ENCODE measurements around the gene DOK7.

The DOK7 gene

GRCh38 chr4:3427706-3428446, 35.2 kb upstream of the DOK7 start:
- no peak for FAIRE-seq

- FAIRE-seq, result no peak
Observed at GRCh38 chr4:3429651-3430050, 33.5 kb upstream of the DOK7 start.

- FAIRE-seq, result no peak
Observed at GRCh38 chr4:3430524-3430923, 32.6 kb upstream of the DOK7 start.

- FAIRE-seq, result no peak
Observed at GRCh38 chr4:3431446-3431993, 31.6 kb upstream of the DOK7 start.

GRCh38 chr4:3432381-3432790, 30.7 kb upstream of the DOK7 start:
- no peak for FAIRE-seq

GRCh38 chr4:3433138-3433869, 29.8 kb upstream of the DOK7 start:
- no peak for FAIRE-seq

GRCh38 chr4:3434881-3435685, 28.0 kb upstream of the DOK7 start:
- FAIRE-seq, result no peak

GRCh38 chr4:3435686-3435956, 27.5 kb upstream of the DOK7 start:
- no peak for FAIRE-seq

- no peak for FAIRE-seq
Observed at GRCh38 chr4:3436048-3436797, 26.9 kb upstream of the DOK7 start.

GRCh38 chr4:3436798-3437581, 26.1 kb upstream of the DOK7 start:
- FAIRE-seq, result no peak

- no peak for FAIRE-seq
Observed at GRCh38 chr4:3437582-3437936, 25.5 kb upstream of the DOK7 start.

- no peak for FAIRE-seq
Observed at GRCh38 chr4:3437998-3438846, 24.9 kb upstream of the DOK7 start.

- FAIRE-seq, result no peak
Observed at GRCh38 chr4:3438847-3439180, 24.3 kb upstream of the DOK7 start.

GRCh38 chr4:3439391-3439790, 23.7 kb upstream of the DOK7 start:
- FAIRE-seq, result no peak

GRCh38 chr4:3440011-3440410, 23.1 kb upstream of the DOK7 start:
- no peak for FAIRE-seq

GRCh38 chr4:3440979-3441500, 22.1 kb upstream of the DOK7 start:
- FAIRE-seq, result no peak

- no peak for FAIRE-seq
Observed at GRCh38 chr4:3441501-3442459, 21.3 kb upstream of the DOK7 start, which contains the start of gene HGFAC. HGFAC (plus strand) TSS chr4:3441968; CDS start chr4:3442002, 34 bp downstream.

- FAIRE-seq, result no peak
Observed at GRCh38 chr4:3442460-3442958, 20.6 kb upstream of the DOK7 start.

GRCh38 chr4:3442959-3443749, 20.0 kb upstream of the DOK7 start:
- no peak for FAIRE-seq
